CD14-positive monocyte (primary cell): Measurements from ENCODE around the gene BNC2. TPM values are rescaled to one million over a fixed set of nuclear protein-coding genes. Genes with fewer than 3 reads are reported as not detected.

Experiments
- DNase-seq, 3 donors: peaks; one replicate each; pipeline ENCODE4 v3.0.0-alpha.2; 2011 to 2022
- H2AFZ ChIP-seq: 2 replicates; pipeline ENCODE4 v1.6.0; 2012; ENCODE audit warnings: mild to moderate bottlenecking, low read depth, low read length, inconsistent platforms; ENCODE audit not compliant: insufficient read depth, poor library complexity, severe bottlenecking
- H3K27ac ChIP-seq, 2 donors: 1 replicate in 1 of 2; 2 replicates in 1 of 2; pipeline ENCODE4 v1.5.1; 2012 to 2013; ENCODE audit warnings: low read length in 2 of 2, control low read depth in 1 of 2, inconsistent platforms in 1 of 2, low read depth in 1 of 2, mild to moderate bottlenecking in 1 of 2
- H3K27me3 ChIP-seq, 2 donors: one replicate each; pipeline versions ENCODE4 v1.6.0 to v1.6.1; 2011 to 2013; ENCODE audit warnings: low read length in 2 of 2; ENCODE audit not compliant: control insufficient read depth in 2 of 2, insufficient read depth in 2 of 2
- H3K36me3 ChIP-seq, 2 donors: replicated peaks in 1 of 2; 1 replicate in 1 of 2; 2 replicates in 1 of 2; pipeline versions ENCODE4 v1.5.1 to v1.6.1; 2012 to 2013; ENCODE audit warnings: low read length in 2 of 2, control low read depth in 1 of 2, inconsistent platforms in 1 of 2, mild to moderate bottlenecking in 1 of 2; ENCODE audit not compliant: insufficient read depth in 2 of 2, control insufficient read depth in 1 of 2
- H3K4me1 ChIP-seq, 2 donors: 1 replicate in 1 of 2; 2 replicates in 1 of 2; pipeline versions ENCODE4 v1.5.1 to v1.6.1; 2012 to 2013; ENCODE audit warnings: low read length in 2 of 2, control low read depth in 1 of 2, inconsistent platforms in 1 of 2, mild to moderate bottlenecking in 1 of 2, moderate library complexity in 1 of 2; ENCODE audit not compliant: insufficient read depth in 2 of 2, control insufficient read depth in 1 of 2
- H3K4me2 ChIP-seq: replicated peaks from 2 replicates; pipeline ENCODE3; 2012; ENCODE audit warnings: low read length, moderate library complexity, mild to moderate bottlenecking; ENCODE audit not compliant: poor library complexity, severe bottlenecking; ENCODE audit errors: extremely low read depth
- H3K4me3 ChIP-seq, 3 experiments: fragments of 200-600 bp in 1 of 3; sonication (generic) in 1 of 3; replicated peaks in 1 of 3; 1 replicate in 2 of 3; 2 replicates in 1 of 3; pipeline ENCODE4 v1.5.1; 2011 to 2013; ENCODE audit warnings: low read length in 3 of 3, mild to moderate bottlenecking in 3 of 3, control low read depth in 2 of 3, low read depth in 2 of 3, inconsistent platforms in 1 of 3, moderate library complexity in 1 of 3
- H3K79me2 ChIP-seq: 2 replicates; pipeline ENCODE4 v1.6.0; 2012; ENCODE audit warnings: mild to moderate bottlenecking, control low read depth, inconsistent platforms, low read length, moderate library complexity; ENCODE audit not compliant: insufficient read depth
- H3K9ac ChIP-seq: 2 replicates; pipeline ENCODE4 v1.6.0; 2017; ENCODE audit warnings: low read length, mild to moderate bottlenecking; ENCODE audit not compliant: insufficient read depth, poor library complexity, severe bottlenecking
- H3K9me3 ChIP-seq, 2 donors: replicated peaks in 1 of 2; 1 replicate in 1 of 2; 2 replicates in 1 of 2; pipeline versions ENCODE4 v1.5.1 to v1.6.1; 2012 to 2013; ENCODE audit warnings: low read length in 2 of 2, control low read depth in 1 of 2; ENCODE audit not compliant: control insufficient read depth in 1 of 2, insufficient read depth in 1 of 2
- H4K20me1 ChIP-seq: 2 replicates; pipeline ENCODE4 v1.6.0; 2012; ENCODE audit warnings: mild to moderate bottlenecking, low read length, control low read depth, moderate library complexity; ENCODE audit not compliant: insufficient read depth
- H3K27ac Mint-ChIP-seq, 7 donors: one replicate each; pipeline ENCODE4 v1.8.0; 2020; ENCODE audit warnings: mild to moderate bottlenecking in 7 of 7, mixed read lengths in 7 of 7, moderate library complexity in 6 of 7, inconsistent platforms in 2 of 7
- H3K27me3 Mint-ChIP-seq, 3 donors: one replicate each; pipeline ENCODE4 v1.8.0; 2021 to 2022; ENCODE audit warnings: low read depth in 3 of 3, mild to moderate bottlenecking in 3 of 3, mixed read lengths in 3 of 3, moderate library complexity in 3 of 3, inconsistent platforms in 1 of 3
- H3K36me3 Mint-ChIP-seq, 2 donors: one replicate each; pipeline ENCODE4 v1.8.0; 2020; ENCODE audit warnings: mixed read lengths in 2 of 2, inconsistent platforms in 1 of 2, mild to moderate bottlenecking in 1 of 2
- H3K4me1 Mint-ChIP-seq: one replicate; pipeline ENCODE4 v1.8.0; 2020; ENCODE audit warnings: mild to moderate bottlenecking, mixed read lengths
- H3K4me3 Mint-ChIP-seq, 2 donors: one replicate each; pipeline ENCODE4 v1.8.0; 2020; ENCODE audit warnings: mild to moderate bottlenecking in 2 of 2, mixed read lengths in 2 of 2, moderate library complexity in 1 of 2
- H3K9me3 Mint-ChIP-seq, 7 donors: one replicate each; pipeline ENCODE4 v1.8.0; 2020 to 2022; ENCODE audit warnings: mixed read lengths in 7 of 7, mild to moderate bottlenecking in 6 of 7, moderate library complexity in 6 of 7, inconsistent platforms in 2 of 7
- CTCF ChIP-seq: fragments of 200-600 bp; IDR thresholded peaks from one replicate; pipeline ENCODE4 v1.8.0; 2022; ENCODE audit warnings: antibody characterized with exemption, mild to moderate bottlenecking
- WGBS: methylation state at CpG from one replicate; pipeline ENCODE4 v1.1.5; 2013; ENCODE audit warnings: missing lambda C conversion rate; ENCODE audit not compliant: insufficient coverage; 5-methylcytosine and 5-hydroxymethylcytosine counted together
- intact Hi-C, 2 donors: fragments of 100-400 bp; cut with micrococcal nuclease; formaldehyde crosslinking; loops; one replicate each; pipeline versions ENCODE4 v1.15.0 to v1.15.1; 2023
- polyA plus RNA-seq, 3 donors: library from polyadenylated mRNA; depleted of rRNA in 1 of 3; unstranded in 2 of 3; stranded (reverse) in 1 of 3; fragments of 300-500 nt in 2 of 3; fragments of >200 nt in 1 of 3; fragmentation: Illumina TruSeq in 2 of 3; gene quantifications; 1 replicate in 2 of 3; 2 replicates in 1 of 3; pipeline ENCODE4 v1.2.3, GENCODE V29; 2012 to 2021

BNC2 gene
- polyA plus RNA-seq, 3 donors: 0.01 TPM; not detected in 2

- Mint-ChIP-seq H3K9me3 (peaks cover 0 to under 1% (median 0%) of the 10 kb centered on the region in 7 donors), H3K4me1 (no peaks in the 10 kb centered on the region), H3K36me3 (no peaks in the 10 kb centered on the region), H3K27ac (no peak overlapping the region), H3K4me3 (no peak overlapping the region), H3K27me3 (no peaks in the 10 kb centered on the region)
- no peaks in the 10 kb centered on the region for H4K20me1 ChIP-seq
- intact Hi-C loops: no loop called here
- H3K27me3 ChIP-seq: no peaks in the 10 kb centered on the region
- no peaks in the 10 kb centered on the region for H3K36me3 ChIP-seq
- H3K4me1 ChIP-seq: no peaks in the 10 kb centered on the region
- H3K4me3 ChIP-seq: no peak overlapping the region
- H2AFZ ChIP-seq: no peak overlapping the region
- no peak overlapping the region for H3K27ac ChIP-seq
- H3K9me3 ChIP-seq: no peaks in the 10 kb centered on the region
- H3K79me2 ChIP-seq: no peaks in the 10 kb centered on the region
- TF ChIP-seq CTCF: no peak
- H3K4me2 ChIP-seq: no peak overlapping the region
- no peak for DNase-seq
- H3K9ac ChIP-seq: no peak overlapping the region
- WGBS: no CpG with 5 or more reads among the region's 3 CpGs
Observed at GRCh38 chr9:16447946-16448345, 422.5 kb downstream of the BNC2 start.

- no peak overlapping the region for H2AFZ ChIP-seq
- H4K20me1 ChIP-seq: no peaks in the 10 kb centered on the region
- WGBS: no CpG with 5 or more reads among the region's 2 CpGs
- intact Hi-C loops: no loop called here
- no peak overlapping the region for H3K4me3 ChIP-seq
- no peaks in the 10 kb centered on the region for H3K4me1 ChIP-seq
- no peaks in the 10 kb centered on the region for H3K79me2 ChIP-seq
- no peak for DNase-seq
- TF ChIP-seq CTCF: no peak
- no peaks in the 10 kb centered on the region for H3K27me3 ChIP-seq
- H3K27ac ChIP-seq: no peak overlapping the region
- Mint-ChIP-seq H3K27me3 (no peaks in the 10 kb centered on the region), H3K27ac (no peak overlapping the region), H3K4me3 (no peak overlapping the region), H3K4me1 (no peaks in the 10 kb centered on the region), H3K36me3 (no peaks in the 10 kb centered on the region), H3K9me3 (peaks cover 0 to 4% (median 0%) of the 10 kb centered on the region in 7 donors)
- H3K36me3 ChIP-seq: no peaks in the 10 kb centered on the region
- H3K9ac ChIP-seq: no peak overlapping the region
- no peak overlapping the region for H3K4me2 ChIP-seq
- H3K9me3 ChIP-seq: no peaks in the 10 kb centered on the region
Observed at GRCh38 chr9:16446636-16447035, 423.8 kb downstream of the BNC2 start.
